ENCODE measurements around the gene PI4K2B. TPM values are rescaled to one million over a fixed set of nuclear protein-coding genes. Genes with fewer than 3 reads are reported as not detected.
"Not testable (repeated sequence)": the region's sequence is repeated elsewhere in the genome, so short reads cannot be mapped to it uniquely, and the experiment has no call there.

The PI4K2B gene
- total RNA-seq, 1 experiment from 2014 or later = 19.3 TPM

GRCh38 chr4:25235401-25235800 lies 1.6 kb downstream of the PI4K2B start:
- TF ChIP-seq REST (IDR thresholded peaks at IDR 0.05; ENCODE audit: low read depth) (no peak), YY1 (IDR thresholded peaks at IDR 0.05; ENCODE audit: extremely low read depth, insufficient replicate concordance, low read depth, low read length) (no peak), EZH2phosphoT487 (IDR thresholded peaks at IDR 0.05; ENCODE audit: borderline replicate concordance) (no peak), ATF3 (IDR thresholded peaks at IDR 0.05) (no peak)
- H3K27ac ChIP-seq (ENCODE audit: low read depth, low read length) = peak overlapping the region; percentile 89; the same call in 1 of the 2 replicates
- no peaks in the 10 kb centered on the region for H3K9me3 ChIP-seq (ENCODE audit: control insufficient read depth in 1 of 2, insufficient read depth in 1 of 2, low read depth in 1 of 2, low read length in 2 of 2)
- H3K4me1 ChIP-seq (ENCODE audit: control insufficient read depth in 1 of 2, insufficient read depth in 2 of 2, low read length in 2 of 2) = peaks cover 10 to 15% of the 10 kb centered on the region in 2 experiments
- H3K9ac ChIP-seq (ENCODE audit: low read length) = peak overlapping the region; percentile 84
- ChIA-PET CTCF (interaction anchor here (1.1 to 3.8 kb wide), 3 partner anchors 72 to 131 kb away, joined by 3 to 19 read pairs (median 3); partner anchors contain the start of gene ZCCHC4), RAD21 (ENCODE audit: low non-redundant PET in 1 of 2, low total read pairs in 2 of 2, uncharacterized antibody in 2 of 2, unreplicated experiment in 2 of 2) (no interaction called here), POLR2A (interaction anchor here (1.4 kb wide), 1 partner anchor 78 kb away, joined by 4 read pairs; the partner anchor contains the start of gene ZCCHC4)
- H3K79me2 ChIP-seq (ENCODE audit: insufficient read depth, low read length) = peaks cover 36% of the 10 kb centered on the region
- BruUV-seq (replicated peaks) = no TSS peak
- no peaks in the 10 kb centered on the region for H4K20me1 ChIP-seq (ENCODE audit: insufficient read depth)
- peak overlapping the region; percentile 70 for H3K4me2 ChIP-seq (ENCODE audit: low read length)
- no peak for ATAC-seq
- H3K4me3 ChIP-seq (replicated peaks in 1 of 2; ENCODE audit: low read depth in 1 of 2, low read length in 2 of 2) = peak overlapping the region; percentile 77 to 79
- intact Hi-C loops (cut with micrococcal nuclease) = loop anchor here (5.0 kb wide), 1 partner anchor 48 kb away; no protein-coding TSS in a partner anchor
- DNase-seq (ENCODE audit: low read depth, low spot score) = no peak
- no peak overlapping the region for H2AFZ ChIP-seq (ENCODE audit: low read depth, low read length, poor library complexity, severe bottlenecking)
- H3K27me3 ChIP-seq (ENCODE audit: insufficient read depth, low read length) = no peaks in the 10 kb centered on the region
- no peaks in the 10 kb centered on the region for H3K9me2 ChIP-seq (ENCODE audit: insufficient read depth)
- H3K36me3 ChIP-seq (ENCODE audit: control insufficient read depth in 1 of 2, insufficient read depth in 2 of 2, low read length in 2 of 2) = no peaks in the 10 kb centered on the region

GRCh38 chr4:25236030-25236429 lies 2.2 kb downstream of the PI4K2B start:
- H3K4me2 ChIP-seq (ENCODE audit: low read length) = peak overlapping the region; percentile 70; the same call in 1 of the 2 replicates
- H3K9me2 ChIP-seq (ENCODE audit: insufficient read depth); POLR2A ChIA-PET; H3K9me3 ChIP-seq (ENCODE audit: control insufficient read depth in 1 of 2, insufficient read depth in 1 of 2, low read depth in 1 of 2, low read length in 2 of 2); H3K4me3 ChIP-seq (replicated peaks in 1 of 2; ENCODE audit: low read depth in 1 of 2, low read length in 2 of 2); H4K20me1 ChIP-seq (ENCODE audit: insufficient read depth); DNase-seq (ENCODE audit: low read depth, low spot score); ATAC-seq; H3K27ac ChIP-seq (ENCODE audit: low read depth, low read length); H3K9ac ChIP-seq (ENCODE audit: low read length); RAD21 ChIA-PET (ENCODE audit: low non-redundant PET in 1 of 2, low total read pairs in 2 of 2, uncharacterized antibody in 2 of 2, unreplicated experiment in 2 of 2); H3K27me3 ChIP-seq (ENCODE audit: insufficient read depth, low read length); H3K36me3 ChIP-seq (ENCODE audit: control insufficient read depth in 1 of 2, insufficient read depth in 2 of 2, low read length in 2 of 2); BruUV-seq (replicated peaks); H2AFZ ChIP-seq (ENCODE audit: low read depth, low read length, poor library complexity, severe bottlenecking): not testable (repeated sequence)
- intact Hi-C loops (cut with micrococcal nuclease) = loop anchor here (5.0 kb wide), 1 partner anchor 49 kb away; no protein-coding TSS in a partner anchor
- CTCF ChIA-PET = interaction anchor here (1.1 to 3.8 kb wide), 3 partner anchors 73 to 131 kb away, joined by 3 to 19 read pairs (median 3); partner anchors contain the start of gene ZCCHC4
- peaks cover 10 to 15% of the 10 kb centered on the region in 2 experiments for H3K4me1 ChIP-seq (ENCODE audit: control insufficient read depth in 1 of 2, insufficient read depth in 2 of 2, low read length in 2 of 2)
- peaks cover 39% of the 10 kb centered on the region for H3K79me2 ChIP-seq (ENCODE audit: insufficient read depth, low read length)
